MCF 10A (cell line): ENCODE measurements around the gene ATG7. TPM values are rescaled to one million over a fixed set of nuclear protein-coding genes. Genes with fewer than 3 reads are reported as not detected.

Experiments used
- BruUV-seq: library from RNA; stranded (reverse); fragments of 400-500 nt; replicated peaks from 2 replicates; lab custom pipeline; 2021; lab: Mats Ljungman, UMichigan
- CTCF ChIA-PET: fragments of 300-600 bp; sonication (Branson Sonifier 250); formaldehyde crosslinking; extraction: SDS; loops from one replicate; lab custom pipeline; 2021; ENCODE audit warnings: antibody characterized with exemption, inconsistent platforms; lab: Yijun Ruan, JAX
- POLR2A ChIA-PET: fragments of 300-600, 350-650 bp; sonication (Branson Sonifier 250); formaldehyde crosslinking; extraction: SDS; loops from one replicate; lab custom pipeline; 2020; ENCODE audit warnings: antibody characterized with exemption, inconsistent platforms; lab: Yijun Ruan, JAX
- DNase-seq: peaks from one replicate; pipeline ENCODE4 v3.0.0-alpha.2; 2018; ENCODE audit not compliant: unreplicated experiment
- H3K27ac Mint-ChIP-seq: one replicate; pipeline ENCODE4 v1.8.0; 2022; ENCODE audit warnings: mild to moderate bottlenecking, low read depth, mixed read lengths; ENCODE audit not compliant: unreplicated experiment
- H3K27me3 Mint-ChIP-seq: one replicate; pipeline ENCODE4 v1.8.0; 2022; ENCODE audit warnings: mixed read lengths; ENCODE audit not compliant: insufficient read depth, unreplicated experiment
- H3K36me3 Mint-ChIP-seq: one replicate; pipeline ENCODE4 v1.8.0; 2022; ENCODE audit warnings: mild to moderate bottlenecking, moderate library complexity, mixed read lengths; ENCODE audit not compliant: insufficient read depth, unreplicated experiment
- H3K4me1 Mint-ChIP-seq: one replicate; pipeline ENCODE4 v1.8.0; 2022; ENCODE audit warnings: mixed read lengths; ENCODE audit not compliant: insufficient read depth, unreplicated experiment
- H3K4me3 Mint-ChIP-seq: one replicate; pipeline ENCODE4 v1.8.0; 2022; ENCODE audit warnings: mild to moderate bottlenecking, moderate library complexity, mixed read lengths; ENCODE audit not compliant: unreplicated experiment
- H3K9me3 Mint-ChIP-seq: one replicate; pipeline ENCODE4 v1.8.0; 2022; ENCODE audit warnings: mixed read lengths; ENCODE audit not compliant: unreplicated experiment
- intact Hi-C: fragments of 100-400 bp; cut with micrococcal nuclease; formaldehyde crosslinking; loops from 2 replicates; pipeline ENCODE4 v1.14.1; 2022
- total RNA-seq: library from RNA; stranded (reverse); gene quantifications from 2 replicates; pipeline ENCODE4 v1.2.3, GENCODE V29; 2022
- TF ChIP-seq, protein P1 (sequence below): fragments of 200-600 bp; IDR thresholded peaks from one replicate; pipeline ENCODE4 v1.8.0; 2022; ENCODE audit warnings: antibody characterized with exemption, mild to moderate bottlenecking; ENCODE audit not compliant: unreplicated experiment

Gene ATG7
- total RNA-seq, 1 experiment from 2014 or later: 54.0 TPM

DNA sequence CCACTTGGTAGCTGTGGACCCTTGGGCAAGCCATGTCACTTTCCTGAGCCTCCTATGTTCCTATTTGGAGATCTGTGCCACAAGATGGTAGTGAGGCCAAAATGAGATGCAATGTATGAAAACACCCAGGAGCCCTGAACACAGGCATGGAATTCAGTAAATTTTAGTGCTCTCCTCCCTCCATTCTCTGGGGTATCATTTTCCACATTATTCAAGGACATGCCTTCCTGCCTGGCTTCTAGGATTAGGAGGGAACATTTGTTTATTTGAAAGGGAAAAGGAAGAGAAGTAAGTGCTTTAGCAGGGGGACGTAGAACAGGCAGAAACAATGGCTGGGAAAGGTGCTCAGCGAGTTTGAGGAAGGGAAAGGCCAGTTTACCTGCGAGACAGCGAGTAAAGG is 98.8 kb downstream of the ATG7 start:
- Mint-ChIP-seq H3K27ac (no peak overlapping the region), H3K9me3 (no peaks in the 10 kb centered on the region), H3K4me3 (no peak overlapping the region), H3K4me1 (peaks cover 11% of the 10 kb centered on the region), H3K36me3 (peaks cover 27% of the 10 kb centered on the region), H3K27me3 (no peaks in the 10 kb centered on the region)
- BruUV-seq: no TSS peak
- TF ChIP-seq, protein P1, sequence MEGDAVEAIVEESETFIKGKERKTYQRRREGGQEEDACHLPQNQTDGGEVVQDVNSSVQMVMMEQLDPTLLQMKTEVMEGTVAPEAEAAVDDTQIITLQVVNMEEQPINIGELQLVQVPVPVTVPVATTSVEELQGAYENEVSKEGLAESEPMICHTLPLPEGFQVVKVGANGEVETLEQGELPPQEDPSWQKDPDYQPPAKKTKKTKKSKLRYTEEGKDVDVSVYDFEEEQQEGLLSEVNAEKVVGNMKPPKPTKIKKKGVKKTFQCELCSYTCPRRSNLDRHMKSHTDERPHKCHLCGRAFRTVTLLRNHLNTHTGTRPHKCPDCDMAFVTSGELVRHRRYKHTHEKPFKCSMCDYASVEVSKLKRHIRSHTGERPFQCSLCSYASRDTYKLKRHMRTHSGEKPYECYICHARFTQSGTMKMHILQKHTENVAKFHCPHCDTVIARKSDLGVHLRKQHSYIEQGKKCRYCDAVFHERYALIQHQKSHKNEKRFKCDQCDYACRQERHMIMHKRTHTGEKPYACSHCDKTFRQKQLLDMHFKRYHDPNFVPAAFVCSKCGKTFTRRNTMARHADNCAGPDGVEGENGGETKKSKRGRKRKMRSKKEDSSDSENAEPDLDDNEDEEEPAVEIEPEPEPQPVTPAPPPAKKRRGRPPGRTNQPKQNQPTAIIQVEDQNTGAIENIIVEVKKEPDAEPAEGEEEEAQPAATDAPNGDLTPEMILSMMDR: no peak
- ChIA-PET POLR2A (no interaction called here), CTCF (interaction anchor here (1.5 kb wide), 1 partner anchor 9 kb away, joined by 4 read pairs; no protein-coding TSS in a partner anchor)
- intact Hi-C loops: no loop called here
- DNase-seq: no peak

DNA sequence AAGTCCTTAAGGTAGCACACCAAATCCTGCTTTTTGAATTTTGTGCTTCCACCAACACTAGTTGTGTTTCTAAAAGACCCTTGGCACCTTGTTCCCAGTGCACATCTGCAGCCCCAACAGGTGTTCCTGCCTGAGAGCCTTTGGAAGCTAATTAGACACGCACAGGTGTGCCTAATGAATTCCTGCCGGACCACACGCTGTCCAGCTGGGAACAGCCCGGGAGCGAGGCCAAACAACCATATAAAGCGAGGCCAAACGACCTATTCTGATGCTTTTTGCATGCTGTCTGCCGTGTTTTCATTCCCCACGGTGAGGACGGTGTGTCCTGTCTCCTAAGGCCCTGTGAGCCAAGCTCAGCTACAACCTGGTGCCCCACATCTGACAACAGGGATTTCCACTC is 99.5 kb downstream of the ATG7 start:
- peaks cover 19% of the 10 kb centered on the region for H3K36me3 Mint-ChIP-seq
- ChIA-PET POLR2A (no interaction called here), CTCF (no interaction called here)
- no peaks in the 10 kb centered on the region for H3K27me3 Mint-ChIP-seq
- no peak overlapping the region for H3K27ac Mint-ChIP-seq
- TF ChIP-seq, protein P1: no peak
- peaks cover 14% of the 10 kb centered on the region for H3K4me1 Mint-ChIP-seq
- BruUV-seq: no TSS peak
- intact Hi-C loops: no loop called here
- no peak for DNase-seq
- no peaks in the 10 kb centered on the region for H3K9me3 Mint-ChIP-seq
- H3K4me3 Mint-ChIP-seq: no peak overlapping the region

DNA sequence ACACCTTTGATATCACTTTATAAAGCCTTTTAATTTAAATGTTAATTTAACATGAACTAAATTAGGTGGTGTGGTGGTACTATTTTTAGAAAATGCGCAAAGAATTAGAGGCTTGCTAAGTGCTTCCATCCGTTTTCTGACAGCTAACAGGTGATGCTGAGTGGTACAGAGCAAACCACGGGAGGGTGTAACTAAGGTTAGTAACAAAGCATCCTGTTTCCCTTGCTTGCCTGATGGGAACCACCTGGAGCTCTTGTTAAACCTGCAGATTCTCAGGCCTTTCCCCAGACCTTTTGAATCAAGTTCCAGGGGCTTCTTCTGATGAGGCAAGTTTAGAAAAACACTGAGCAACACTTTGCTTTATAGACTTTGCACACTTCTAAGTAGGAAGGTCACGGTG is 101.0 kb downstream of the ATG7 start:
- CTCF ChIA-PET: no interaction called here
- Mint-ChIP-seq H3K27ac (no peak overlapping the region), H3K27me3 (no peaks in the 10 kb centered on the region), H3K9me3 (no peaks in the 10 kb centered on the region), H3K4me3 (no peak overlapping the region), H3K4me1 (peaks cover 17% of the 10 kb centered on the region), H3K36me3 (peaks cover 17% of the 10 kb centered on the region)
- POLR2A ChIA-PET: interaction anchor here (0.7 kb wide), 1 partner anchor 285 kb away, joined by 3 read pairs; no protein-coding TSS in a partner anchor
- DNase-seq: no peak
- intact Hi-C loops: no loop called here
- BruUV-seq: no TSS peak
- TF ChIP-seq, protein P1: no peak

DNA sequence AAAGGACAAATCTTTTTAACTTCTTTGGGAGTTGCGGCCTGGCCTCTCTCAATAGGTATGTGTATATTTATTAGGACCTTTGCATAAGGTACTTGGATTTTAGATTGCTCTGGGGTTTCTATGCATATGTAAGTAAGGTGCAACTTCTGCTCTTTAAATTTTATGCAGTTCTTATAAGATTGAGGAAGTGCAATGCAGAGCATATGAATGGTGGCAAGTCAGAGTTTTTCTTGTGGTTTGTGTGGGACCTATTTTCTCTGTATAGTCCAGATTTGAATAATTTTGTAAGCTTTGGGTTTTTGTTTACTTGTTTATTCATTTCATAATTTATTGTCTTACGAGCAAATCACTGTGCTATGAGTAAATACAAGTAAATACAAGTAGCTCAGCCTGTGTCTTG is 101.5 kb downstream of the ATG7 start:
- peaks cover 20% of the 10 kb centered on the region for H3K36me3 Mint-ChIP-seq
- H3K27ac Mint-ChIP-seq: no peak overlapping the region
- no peaks in the 10 kb centered on the region for H3K9me3 Mint-ChIP-seq
- ChIA-PET CTCF (no interaction called here), POLR2A (no interaction called here)
- intact Hi-C loops: no loop called here
- no peak overlapping the region for H3K4me3 Mint-ChIP-seq
- no peak for DNase-seq
- no TSS peak for BruUV-seq
- H3K4me1 Mint-ChIP-seq: peaks cover 17% of the 10 kb centered on the region
- no peaks in the 10 kb centered on the region for H3K27me3 Mint-ChIP-seq
- TF ChIP-seq, protein P1: no peak
